Femur (tissue), 1 donor: ENCODE data around the gene DAB1.

Experiments
- DNase-seq: peaks from one replicate; pipeline ENCODE4 v3.0.0-alpha.2; 2017

The DAB1 gene

GRCh38 chr1:57010511-57010910 lies 413.3 kb downstream of the DAB1 start:
- DNase-seq: no peak

- DNase-seq: peak; percentile 46
Observed at GRCh38 chr1:57007948-57008347, 415.9 kb downstream of the DAB1 start.

- no peak for DNase-seq
Observed at GRCh38 chr1:57007472-57007871, 416.4 kb downstream of the DAB1 start.

- DNase-seq: no peak
Observed at GRCh38 chr1:57003398-57004139, 420.3 kb downstream of the DAB1 start.

- no peak for DNase-seq
Observed at GRCh38 chr1:56995414-56996100, 428.3 kb downstream of the DAB1 start.

- no peak for DNase-seq
Observed at GRCh38 chr1:56993475-56993874, 430.4 kb downstream of the DAB1 start.

- no peak for DNase-seq
Observed at GRCh38 chr1:56992318-56993125, 431.3 kb downstream of the DAB1 start.

GRCh38 chr1:56991576-56991975 lies 432.3 kb downstream of the DAB1 start:
- no peak for DNase-seq

- DNase-seq: no peak
Observed at GRCh38 chr1:56986397-56986796, 437.5 kb downstream of the DAB1 start.

- DNase-seq: no peak
Observed at GRCh38 chr1:56985857-56986256, 438.0 kb downstream of the DAB1 start.

GRCh38 chr1:56983484-56983883 lies 440.4 kb downstream of the DAB1 start:
- no peak for DNase-seq

GRCh38 chr1:56979986-56980755 lies 443.7 kb downstream of the DAB1 start:
- DNase-seq: peak; percentile 18

GRCh38 chr1:56978819-56979218 lies 445.0 kb downstream of the DAB1 start:
- DNase-seq: no peak

- no peak for DNase-seq
Observed at GRCh38 chr1:56977910-56978309, 445.9 kb downstream of the DAB1 start.

GRCh38 chr1:56975446-56975845 lies 448.4 kb downstream of the DAB1 start:
- no peak for DNase-seq

GRCh38 chr1:56973923-56974742 lies 449.7 kb downstream of the DAB1 start:
- no peak for DNase-seq

GRCh38 chr1:56972976-56973375 lies 450.9 kb downstream of the DAB1 start:
- DNase-seq: no peak

GRCh38 chr1:56970280-56970679 lies 453.6 kb downstream of the DAB1 start:
- DNase-seq: no peak

GRCh38 chr1:56968878-56969495 lies 454.9 kb downstream of the DAB1 start:
- DNase-seq: no peak

GRCh38 chr1:56967900-56968832 lies 455.7 kb downstream of the DAB1 start:
- DNase-seq: no peak
